ENCODE data around the gene CD48.

The CD48 gene

DNA sequence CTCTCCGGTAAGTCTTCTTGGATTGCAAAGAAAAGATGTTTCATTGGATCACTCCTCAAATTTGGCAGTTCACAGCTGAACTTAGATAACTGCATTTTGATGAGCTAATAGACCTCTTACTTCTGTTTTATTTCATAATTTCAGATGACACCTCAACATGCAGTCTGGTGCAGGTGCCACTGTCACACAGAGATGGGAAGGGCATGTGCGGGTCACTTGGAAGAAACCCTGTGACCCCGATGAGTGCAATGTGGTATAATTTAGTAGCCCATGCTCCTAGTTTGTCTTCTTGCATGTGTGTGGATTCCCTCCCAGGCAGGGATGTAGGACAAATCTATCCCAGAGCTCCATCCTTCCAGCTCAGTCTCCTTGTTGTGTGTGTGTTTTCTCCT lies 64.3 kb downstream of the CD48 start:
- Mint-ChIP-seq H3K27ac (ENCODE audit: low read depth) (peak overlapping the region; percentile 81), H3K9me3 (no peaks in the 10 kb centered on the region), H3K36me3 (ENCODE audit: insufficient read depth) (peaks cover 15% of the 10 kb centered on the region), H3K4me3 (peak overlapping the region; percentile 96), H3K4me1 (peaks cover 72% of the 10 kb centered on the region), H3K27me3 (no peaks in the 10 kb centered on the region)
- peak; percentile 25 for ATAC-seq (replicated peaks; ENCODE audit: extremely low read depth, poor library complexity, severe bottlenecking)
- no peak for DNase-seq (ENCODE audit: low spot score in 2 of 2)

DNA sequence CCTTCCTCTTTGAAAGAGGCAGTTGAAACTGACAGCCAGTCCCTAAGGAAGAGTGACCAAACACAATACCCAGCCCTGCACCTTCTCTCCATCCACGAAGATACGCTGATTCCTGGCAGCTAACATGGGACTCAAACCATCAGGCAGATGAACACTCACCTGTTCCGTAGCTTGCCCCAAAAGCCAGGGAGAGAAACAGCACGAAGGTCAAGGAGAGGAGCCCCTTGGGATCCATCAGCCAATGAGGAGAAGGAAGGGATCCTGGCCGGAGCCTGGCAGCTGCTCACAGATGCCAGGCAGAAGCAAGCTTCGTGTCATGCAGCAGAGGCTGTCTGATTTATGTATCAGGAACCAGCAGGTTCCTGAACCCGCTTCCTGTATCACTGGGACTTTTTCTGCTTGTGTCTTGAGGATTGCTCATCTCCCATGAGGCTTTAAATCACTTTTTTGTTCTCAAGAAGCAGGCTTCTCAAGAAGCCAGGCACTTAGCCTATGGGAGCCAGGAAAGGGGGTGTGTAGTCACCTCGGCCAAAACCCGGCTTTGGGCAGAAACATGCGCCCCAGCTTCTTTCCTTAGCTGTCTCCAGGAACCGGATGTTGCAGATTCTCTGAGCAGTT lies 64.8 kb downstream of the CD48 start, which contains the start of gene SLAMF1:
Gene SLAMF1 (minus strand): TSS at position 334 of the 618 bp plus-strand sequence. CDS start 99 bp downstream, at position 235.
- ATAC-seq (replicated peaks; ENCODE audit: extremely low read depth, poor library complexity, severe bottlenecking) (peak; percentile 58), DNase-seq (ENCODE audit: low spot score in 2 of 2) (no peak)
- H3K36me3 Mint-ChIP-seq (ENCODE audit: insufficient read depth): peaks cover 15% of the 10 kb centered on the region
- peaks cover 75% of the 10 kb centered on the region for H3K4me1 Mint-ChIP-seq
- H3K27ac Mint-ChIP-seq (ENCODE audit: low read depth): peak within 1 kb of the TSS; percentile 95
- no peaks in the 10 kb centered on the region for H3K27me3 Mint-ChIP-seq
- no peaks in the 10 kb centered on the region for H3K9me3 Mint-ChIP-seq
- H3K4me3 Mint-ChIP-seq: peak within 1 kb of the TSS; percentile 96

DNA sequence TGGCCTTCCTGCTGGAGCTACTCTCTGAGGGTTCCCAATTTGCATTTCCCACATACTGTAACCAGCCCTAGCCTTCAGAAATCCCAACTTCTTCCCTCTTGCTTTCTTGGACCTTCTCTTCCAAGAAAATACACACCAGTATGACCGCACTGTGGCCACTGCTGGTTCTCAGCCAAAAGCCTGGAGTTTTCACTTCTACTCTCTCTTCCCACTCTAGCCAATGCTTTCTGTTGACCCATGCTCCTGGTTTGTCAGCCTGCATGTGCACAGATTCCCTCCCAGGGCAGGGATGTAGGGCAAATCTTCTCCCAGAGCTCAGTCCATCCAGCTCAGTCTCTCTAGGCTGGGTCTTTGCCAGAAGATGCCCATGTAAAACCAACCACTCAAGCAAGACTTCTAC lies 65.4 kb downstream of the CD48 start:
- Mint-ChIP-seq H3K4me3 (peak overlapping the region; percentile 96), H3K4me1 (peaks cover 74% of the 10 kb centered on the region), H3K27ac (ENCODE audit: low read depth) (peak overlapping the region; percentile 95), H3K27me3 (no peaks in the 10 kb centered on the region), H3K9me3 (no peaks in the 10 kb centered on the region), H3K36me3 (ENCODE audit: insufficient read depth) (peaks cover 15% of the 10 kb centered on the region)
- ATAC-seq (replicated peaks; ENCODE audit: extremely low read depth, poor library complexity, severe bottlenecking) (no peak), DNase-seq (ENCODE audit: low spot score in 2 of 2) (no peak)

GRCh38 chr1:160645386-160646130 lies 66.1 kb downstream of the CD48 start:
- Mint-ChIP-seq H3K4me3 (peak overlapping the region; percentile 96), H3K27ac (ENCODE audit: low read depth) (peak overlapping the region; percentile 95), H3K4me1 (peaks cover 74% of the 10 kb centered on the region), H3K27me3 (no peaks in the 10 kb centered on the region), H3K36me3 (ENCODE audit: insufficient read depth) (peaks cover 15% of the 10 kb centered on the region), H3K9me3 (no peaks in the 10 kb centered on the region)
- DNase-seq (ENCODE audit: low spot score in 2 of 2): no peak
- no peak for ATAC-seq (replicated peaks; ENCODE audit: extremely low read depth, poor library complexity, severe bottlenecking)

DNA sequence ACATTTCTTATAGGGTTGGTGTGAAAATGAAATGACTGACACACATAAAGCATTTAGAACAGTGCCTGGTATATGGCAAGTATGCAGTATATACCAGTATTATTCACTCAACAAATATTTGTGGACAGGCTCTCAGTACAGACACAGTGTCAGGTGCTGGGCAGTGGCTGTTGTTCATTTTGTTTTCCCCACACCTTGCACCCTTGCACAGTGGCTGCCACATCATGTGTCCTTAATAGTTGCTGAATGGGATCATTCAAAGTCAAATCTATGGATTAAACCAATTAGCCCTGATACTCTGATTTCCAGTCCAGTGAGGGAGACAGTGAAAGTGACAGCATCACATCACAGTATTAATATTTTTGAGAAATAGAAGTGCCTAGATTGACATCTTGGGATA lies 67.2 kb downstream of the CD48 start:
- no peaks in the 10 kb centered on the region for H3K27me3 Mint-ChIP-seq
- DNase-seq (ENCODE audit: low spot score in 2 of 2): no peak
- H3K36me3 Mint-ChIP-seq (ENCODE audit: insufficient read depth): peaks cover 15% of the 10 kb centered on the region
- peak overlapping the region; percentile 96 for H3K4me3 Mint-ChIP-seq
- no peak for ATAC-seq (replicated peaks; ENCODE audit: extremely low read depth, poor library complexity, severe bottlenecking)
- peaks cover 85% of the 10 kb centered on the region for H3K4me1 Mint-ChIP-seq
- H3K27ac Mint-ChIP-seq (ENCODE audit: low read depth): peak overlapping the region; percentile 95
- no peaks in the 10 kb centered on the region for H3K9me3 Mint-ChIP-seq

DNA sequence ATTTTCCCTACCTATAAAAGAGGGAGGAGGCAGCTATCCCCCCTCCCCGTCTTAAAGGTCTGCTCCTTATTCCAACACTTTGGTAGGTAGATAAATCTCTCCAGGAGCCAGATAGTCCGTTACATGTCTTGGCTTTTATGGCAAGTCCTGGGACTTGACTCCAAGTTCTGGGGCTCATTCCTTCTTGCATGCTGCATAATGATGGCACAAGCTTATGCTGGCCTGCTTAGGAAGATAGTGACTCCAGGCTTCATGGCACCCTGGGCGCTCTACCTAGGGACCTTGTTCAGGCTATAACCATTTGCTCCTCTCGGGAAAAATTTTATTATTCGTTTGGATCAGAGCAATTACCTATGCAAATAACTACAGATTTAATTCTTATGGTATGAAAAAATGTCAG lies 68.5 kb downstream of the CD48 start:
- peaks cover 18% of the 10 kb centered on the region for H3K36me3 Mint-ChIP-seq (ENCODE audit: insufficient read depth)
- DNase-seq (ENCODE audit: low spot score in 2 of 2) (no peak), ATAC-seq (replicated peaks; ENCODE audit: extremely low read depth, poor library complexity, severe bottlenecking) (no peak)
- no peaks in the 10 kb centered on the region for H3K9me3 Mint-ChIP-seq
- peak overlapping the region; percentile 95 for H3K27ac Mint-ChIP-seq (ENCODE audit: low read depth)
- peaks cover 90% of the 10 kb centered on the region for H3K4me1 Mint-ChIP-seq
- H3K27me3 Mint-ChIP-seq: no peaks in the 10 kb centered on the region
- H3K4me3 Mint-ChIP-seq: peak overlapping the region; percentile 96

DNA sequence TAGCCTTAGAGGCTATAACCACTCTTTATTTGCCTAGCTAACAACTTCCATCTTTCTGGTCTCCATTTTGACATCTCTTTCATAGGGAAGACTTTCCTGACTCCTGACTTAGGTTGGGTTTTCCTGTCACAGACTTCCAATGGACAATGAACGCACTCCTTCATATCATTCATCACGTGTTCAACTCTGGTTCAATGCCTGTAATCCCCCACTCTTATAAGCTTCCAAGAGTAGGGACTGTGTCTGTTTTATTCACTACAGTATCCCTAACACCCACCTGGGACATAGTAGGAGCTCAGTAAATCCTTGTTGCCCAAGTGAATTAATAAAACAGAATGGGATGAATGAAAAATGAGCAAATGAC lies 69.4 kb downstream of the CD48 start:
- ATAC-seq (replicated peaks; ENCODE audit: extremely low read depth, poor library complexity, severe bottlenecking) (no peak), DNase-seq (ENCODE audit: low spot score in 2 of 2) (no peak)
- Mint-ChIP-seq H3K27ac (ENCODE audit: low read depth) (peak overlapping the region; percentile 87), H3K9me3 (no peaks in the 10 kb centered on the region), H3K4me3 (peak overlapping the region; percentile 96), H3K4me1 (peaks cover 90% of the 10 kb centered on the region), H3K27me3 (no peaks in the 10 kb centered on the region), H3K36me3 (ENCODE audit: insufficient read depth) (peaks cover 19% of the 10 kb centered on the region)

- no peak for ATAC-seq (replicated peaks; ENCODE audit: extremely low read depth, poor library complexity, severe bottlenecking)
- Mint-ChIP-seq H3K27ac (ENCODE audit: low read depth) (peak overlapping the region; percentile 87), H3K27me3 (no peaks in the 10 kb centered on the region), H3K4me1 (peaks cover 90% of the 10 kb centered on the region), H3K4me3 (peak overlapping the region; percentile 96), H3K36me3 (ENCODE audit: insufficient read depth) (peaks cover 18% of the 10 kb centered on the region), H3K9me3 (no peaks in the 10 kb centered on the region)
- DNase-seq (ENCODE audit: low spot score in 2 of 2): no peak
Measured at GRCh38 chr1:160641323-160642280, 70.0 kb downstream of the CD48 start.

GRCh38 chr1:160640359-160641123 lies 71.1 kb downstream of the CD48 start:
- H3K27ac Mint-ChIP-seq (ENCODE audit: low read depth): peak overlapping the region; percentile 87
- no peaks in the 10 kb centered on the region for H3K9me3 Mint-ChIP-seq
- peaks cover 86% of the 10 kb centered on the region for H3K4me1 Mint-ChIP-seq
- no peaks in the 10 kb centered on the region for H3K27me3 Mint-ChIP-seq
- no peak for ATAC-seq (replicated peaks; ENCODE audit: extremely low read depth, poor library complexity, severe bottlenecking)
- peak overlapping the region; percentile 68 for H3K4me3 Mint-ChIP-seq
- H3K36me3 Mint-ChIP-seq (ENCODE audit: insufficient read depth): peaks cover 20% of the 10 kb centered on the region
- no peak for DNase-seq (ENCODE audit: low spot score in 2 of 2)

DNA sequence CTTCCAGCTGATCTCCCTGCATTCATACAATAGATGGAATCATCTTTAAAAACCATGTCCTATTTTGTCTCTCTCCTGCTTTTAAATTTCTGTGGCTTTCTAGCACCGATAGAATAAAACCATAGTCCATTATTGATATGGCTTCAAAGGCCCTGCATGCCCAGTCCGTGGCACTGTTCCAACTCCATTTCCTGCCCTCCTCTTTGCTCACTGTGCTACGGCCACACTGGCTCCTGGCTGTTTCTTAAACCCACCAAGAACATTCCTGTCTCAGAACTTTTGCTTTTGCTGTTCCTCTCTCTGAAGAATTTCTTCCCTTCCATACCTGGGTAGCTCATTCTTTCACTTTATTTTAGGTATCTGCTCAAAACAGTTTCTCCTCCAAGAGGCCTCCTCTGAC lies 72.0 kb downstream of the CD48 start:
- peaks cover 82% of the 10 kb centered on the region for H3K4me1 Mint-ChIP-seq
- H3K27me3 Mint-ChIP-seq: no peaks in the 10 kb centered on the region
- no peaks in the 10 kb centered on the region for H3K9me3 Mint-ChIP-seq
- peak overlapping the region; percentile 87 for H3K27ac Mint-ChIP-seq (ENCODE audit: low read depth)
- ATAC-seq (replicated peaks; ENCODE audit: extremely low read depth, poor library complexity, severe bottlenecking): no peak
- peaks cover 25% of the 10 kb centered on the region for H3K36me3 Mint-ChIP-seq (ENCODE audit: insufficient read depth)
- peak overlapping the region; percentile 67 for H3K4me3 Mint-ChIP-seq
- no peak for DNase-seq (ENCODE audit: low spot score in 2 of 2)

GRCh38 chr1:160638926-160639325 lies 72.7 kb downstream of the CD48 start:
- H3K36me3 Mint-ChIP-seq (ENCODE audit: insufficient read depth): peaks cover 24% of the 10 kb centered on the region
- H3K27ac Mint-ChIP-seq (ENCODE audit: low read depth): peak overlapping the region; percentile 87
- H3K27me3 Mint-ChIP-seq: no peaks in the 10 kb centered on the region
- no peak for DNase-seq (ENCODE audit: low spot score in 2 of 2)
- no peak for ATAC-seq (replicated peaks; ENCODE audit: extremely low read depth, poor library complexity, severe bottlenecking)
- H3K9me3 Mint-ChIP-seq: no peaks in the 10 kb centered on the region
- H3K4me3 Mint-ChIP-seq: peak overlapping the region; percentile 67
- peaks cover 80% of the 10 kb centered on the region for H3K4me1 Mint-ChIP-seq

- Mint-ChIP-seq H3K4me1 (peaks cover 81% of the 10 kb centered on the region), H3K27me3 (no peaks in the 10 kb centered on the region), H3K4me3 (peak overlapping the region; percentile 67), H3K9me3 (no peaks in the 10 kb centered on the region), H3K27ac (ENCODE audit: low read depth) (peak overlapping the region; percentile 87), H3K36me3 (ENCODE audit: insufficient read depth) (peaks cover 22% of the 10 kb centered on the region)
- ATAC-seq (replicated peaks; ENCODE audit: extremely low read depth, poor library complexity, severe bottlenecking): no peak
- DNase-seq (ENCODE audit: low spot score in 2 of 2): no peak
Measured at GRCh38 chr1:160638540-160638857, 73.1 kb downstream of the CD48 start.
